ENCODE data around the gene PVR.

DNA sequence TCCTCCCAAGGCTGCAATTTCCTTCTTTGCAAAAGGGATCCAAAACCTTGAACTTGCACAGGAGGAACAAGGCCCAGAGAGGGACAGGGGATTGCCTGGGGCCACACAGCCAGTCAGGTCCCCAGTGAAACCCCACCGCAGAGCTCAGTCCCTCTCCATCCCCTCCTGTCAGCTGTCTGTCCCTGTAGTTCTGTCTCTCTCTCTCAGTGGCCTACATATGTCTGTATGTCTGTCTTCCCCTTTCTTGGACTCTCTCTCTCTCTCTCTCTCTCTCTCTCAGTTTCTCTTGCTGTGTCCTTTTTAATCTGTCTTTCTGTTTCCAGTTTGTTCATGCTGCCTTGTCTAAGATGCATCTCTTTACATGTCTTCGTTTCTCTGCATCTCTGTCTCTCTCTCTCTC is 39.1 kb downstream of the PVR start:
- TF ChIP-seq, protein P1, sequence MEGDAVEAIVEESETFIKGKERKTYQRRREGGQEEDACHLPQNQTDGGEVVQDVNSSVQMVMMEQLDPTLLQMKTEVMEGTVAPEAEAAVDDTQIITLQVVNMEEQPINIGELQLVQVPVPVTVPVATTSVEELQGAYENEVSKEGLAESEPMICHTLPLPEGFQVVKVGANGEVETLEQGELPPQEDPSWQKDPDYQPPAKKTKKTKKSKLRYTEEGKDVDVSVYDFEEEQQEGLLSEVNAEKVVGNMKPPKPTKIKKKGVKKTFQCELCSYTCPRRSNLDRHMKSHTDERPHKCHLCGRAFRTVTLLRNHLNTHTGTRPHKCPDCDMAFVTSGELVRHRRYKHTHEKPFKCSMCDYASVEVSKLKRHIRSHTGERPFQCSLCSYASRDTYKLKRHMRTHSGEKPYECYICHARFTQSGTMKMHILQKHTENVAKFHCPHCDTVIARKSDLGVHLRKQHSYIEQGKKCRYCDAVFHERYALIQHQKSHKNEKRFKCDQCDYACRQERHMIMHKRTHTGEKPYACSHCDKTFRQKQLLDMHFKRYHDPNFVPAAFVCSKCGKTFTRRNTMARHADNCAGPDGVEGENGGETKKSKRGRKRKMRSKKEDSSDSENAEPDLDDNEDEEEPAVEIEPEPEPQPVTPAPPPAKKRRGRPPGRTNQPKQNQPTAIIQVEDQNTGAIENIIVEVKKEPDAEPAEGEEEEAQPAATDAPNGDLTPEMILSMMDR (IDR thresholded peaks at IDR 0.05): no peak
- TF ChIP-seq POLR2A (IDR thresholded peaks at IDR 0.05): no peak

All from adrenal gland (tissue), 5 donors.